A673 (cell line): ENCODE data around the gene PXDN. TPM values are rescaled to one million over a fixed set of nuclear protein-coding genes. Genes with fewer than 3 reads are reported as not detected.

ENCODE experiments used
- BruUV-seq: library from RNA; stranded (reverse); fragments of 400-500 nt; replicated peaks from 2 replicates; lab custom pipeline; 2021; lab: Mats Ljungman, UMichigan
- CTCF ChIA-PET: fragments of 300-600 bp; sonication (Branson Sonifier 250); formaldehyde crosslinking; loops from one replicate; lab custom pipeline; 2022; ENCODE audit warnings: antibody characterized with exemption; lab: Charles Lee
- POLR2A ChIA-PET: fragments of 300-600 bp; sonication (Branson Sonifier 250); formaldehyde crosslinking; loops from one replicate; lab custom pipeline; 2022; ENCODE audit warnings: antibody characterized with exemption; ENCODE audit not compliant: low non-redundant PET; lab: Charles Lee
- DNase-seq: peaks from one replicate; pipeline ENCODE4 v3.0.0-alpha.2; 2015; ENCODE audit warnings: low spot score
- H3K27ac ChIP-seq: fragments of 200-600 bp; sonication (generic); 2 replicates; pipeline ENCODE4 v1.5.1; 2016; ENCODE audit warnings: mixed run types, low read depth, mild to moderate bottlenecking, mixed read lengths, antibody characterized with exemption, low read length; ENCODE audit not compliant: poor library complexity, severe bottlenecking
- H3K27me3 ChIP-seq: fragments of 200-600 bp; sonication (generic); replicated peaks from 2 replicates; pipeline ENCODE4 v1.6.1; 2017; ENCODE audit warnings: mixed run types, low read depth, mild to moderate bottlenecking, mixed read lengths, antibody characterized with exemption, low read length; ENCODE audit not compliant: insufficient read depth, poor library complexity
- H3K36me3 ChIP-seq: fragments of 200-600 bp; sonication (generic); 2 replicates; pipeline ENCODE4 v1.6.1; 2016; ENCODE audit warnings: mixed run types, mild to moderate bottlenecking, mixed read lengths, antibody characterized with exemption, low read length; ENCODE audit not compliant: insufficient read depth, poor library complexity, severe bottlenecking
- H3K4me1 ChIP-seq: fragments of 200-600 bp; sonication (generic); 2 replicates; pipeline ENCODE4 v1.6.1; 2017; ENCODE audit warnings: mixed run types, mild to moderate bottlenecking, mixed read lengths, antibody characterized with exemption, low read length; ENCODE audit not compliant: insufficient read depth, poor library complexity, severe bottlenecking
- H3K4me3 ChIP-seq: fragments of 200-600 bp; sonication (generic); 2 replicates; pipeline ENCODE4 v1.5.1; 2016; ENCODE audit warnings: low read depth, mixed run types, mild to moderate bottlenecking, mixed read lengths, low read length; ENCODE audit not compliant: poor library complexity, severe bottlenecking
- H3K9me3 ChIP-seq: fragments of 200-600 bp; sonication (generic); 2 replicates; pipeline ENCODE4 v1.6.1; 2016; ENCODE audit warnings: mixed run types, low read depth, mild to moderate bottlenecking, mixed read lengths, antibody characterized with exemption, low read length; ENCODE audit not compliant: poor library complexity, severe bottlenecking
- EZH2 ChIP-seq: fragments of 200-600 bp; sonication (generic); IDR thresholded peaks from 2 replicates; pipeline ENCODE4 v1.6.1; 2017; ENCODE audit warnings: borderline replicate concordance, low read depth, mild to moderate bottlenecking, mixed read lengths, antibody characterized with exemption, low read length; ENCODE audit not compliant: poor library complexity, severe bottlenecking
- intact Hi-C: fragments of 100-400 bp; cut with micrococcal nuclease; formaldehyde crosslinking; loops from one replicate; pipeline ENCODE4 v1.10.0; 2022; ENCODE audit not compliant: unreplicated experiment
- total RNA-seq: library from RNA; stranded (reverse); gene quantifications from 2 replicates; pipeline ENCODE4 v1.2.3, GENCODE V29; 2021
- TF ChIP-seq, protein P1 (sequence below): fragments of 300-800, 200-600 bp; sonication (generic); conservative IDR thresholded peaks from 2 replicates; pipeline ENCODE4 v1.5.1; 2017; ENCODE audit warnings: low read depth, mild to moderate bottlenecking, antibody characterized with exemption, low read length, moderate library complexity, mixed read lengths

The PXDN gene
- total RNA-seq, 1 experiment from 2014 or later = 162 TPM

DNA sequence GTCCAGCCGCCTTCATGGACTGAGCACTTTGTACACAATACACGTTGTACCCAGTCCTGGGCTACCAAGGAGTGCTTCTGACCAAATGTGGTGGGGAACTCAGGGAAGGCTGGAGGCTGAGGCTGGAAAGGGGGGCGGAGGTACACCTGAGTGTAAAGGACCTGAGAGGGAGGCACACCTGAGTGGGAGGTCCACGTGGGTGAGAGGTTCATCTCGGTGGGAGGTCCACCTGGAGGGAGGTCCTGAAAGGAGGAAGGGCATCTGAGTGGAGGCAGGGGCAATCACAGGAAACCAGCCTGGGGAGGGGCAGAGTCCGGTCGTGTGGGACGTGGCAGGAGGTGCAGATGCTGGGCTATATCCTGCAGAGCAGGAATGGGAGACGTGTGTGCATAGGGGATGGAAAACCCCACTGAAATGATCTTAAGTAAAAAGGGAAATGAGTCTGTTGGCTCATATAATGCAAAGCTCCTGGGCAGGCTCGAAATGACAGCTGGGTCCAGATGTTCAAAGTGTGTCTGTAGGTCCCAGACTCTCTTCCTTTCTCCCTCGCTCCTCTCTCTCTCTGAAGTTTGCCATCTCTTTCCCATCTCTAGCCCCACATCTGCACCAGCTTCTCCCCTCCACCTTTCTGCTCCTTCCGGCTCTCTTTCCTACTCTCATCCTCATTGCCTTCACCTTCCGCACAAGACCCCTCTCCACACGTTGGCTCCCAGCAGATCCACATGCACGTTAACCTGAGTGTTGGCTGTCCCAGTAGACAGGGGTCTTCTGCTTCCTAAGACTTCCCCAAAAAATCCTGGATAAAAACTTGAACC lies 137.7 kb downstream of the PXDN start:
- TF ChIP-seq, protein P1, sequence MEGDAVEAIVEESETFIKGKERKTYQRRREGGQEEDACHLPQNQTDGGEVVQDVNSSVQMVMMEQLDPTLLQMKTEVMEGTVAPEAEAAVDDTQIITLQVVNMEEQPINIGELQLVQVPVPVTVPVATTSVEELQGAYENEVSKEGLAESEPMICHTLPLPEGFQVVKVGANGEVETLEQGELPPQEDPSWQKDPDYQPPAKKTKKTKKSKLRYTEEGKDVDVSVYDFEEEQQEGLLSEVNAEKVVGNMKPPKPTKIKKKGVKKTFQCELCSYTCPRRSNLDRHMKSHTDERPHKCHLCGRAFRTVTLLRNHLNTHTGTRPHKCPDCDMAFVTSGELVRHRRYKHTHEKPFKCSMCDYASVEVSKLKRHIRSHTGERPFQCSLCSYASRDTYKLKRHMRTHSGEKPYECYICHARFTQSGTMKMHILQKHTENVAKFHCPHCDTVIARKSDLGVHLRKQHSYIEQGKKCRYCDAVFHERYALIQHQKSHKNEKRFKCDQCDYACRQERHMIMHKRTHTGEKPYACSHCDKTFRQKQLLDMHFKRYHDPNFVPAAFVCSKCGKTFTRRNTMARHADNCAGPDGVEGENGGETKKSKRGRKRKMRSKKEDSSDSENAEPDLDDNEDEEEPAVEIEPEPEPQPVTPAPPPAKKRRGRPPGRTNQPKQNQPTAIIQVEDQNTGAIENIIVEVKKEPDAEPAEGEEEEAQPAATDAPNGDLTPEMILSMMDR = no peak
- no peak for TF ChIP-seq EZH2
- Histone ChIP-seq H3K9me3 (no peaks in the 10 kb centered on the region), H3K4me3 (no peak overlapping the region), H3K27ac (no peak overlapping the region), H3K36me3 (no peaks in the 10 kb centered on the region), H3K27me3 (no peaks in the 10 kb centered on the region), H3K4me1 (peaks cover 18% of the 10 kb centered on the region)
- BruUV-seq = no TSS peak
- DNase-seq = no peak
- CTCF ChIA-PET = no interaction called here
- POLR2A ChIA-PET = no interaction called here
- intact Hi-C loops = no loop called here

DNA sequence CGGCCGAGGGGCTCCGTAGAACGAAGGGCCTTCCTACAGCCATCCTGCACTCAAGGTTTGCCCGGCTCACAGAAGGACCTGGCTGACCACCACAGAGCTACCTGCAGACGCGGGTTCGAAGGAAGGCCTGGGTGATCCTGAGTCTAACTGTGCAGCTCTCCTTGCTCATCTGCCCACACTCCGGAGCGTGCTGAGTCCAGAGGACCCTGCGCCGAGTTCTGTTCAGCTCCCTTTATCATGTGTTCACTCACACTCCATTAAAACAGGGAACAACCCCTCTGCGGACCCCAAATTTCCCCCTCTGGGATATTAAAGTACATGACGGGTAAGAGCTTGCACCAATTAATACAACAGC lies 138.3 kb downstream of the PXDN start:
- POLR2A ChIA-PET = no interaction called here
- TF ChIP-seq, protein P1 = no peak
- no peak for TF ChIP-seq EZH2
- no TSS peak for BruUV-seq
- H3K4me1 ChIP-seq = peaks cover 18% of the 10 kb centered on the region
- H3K4me3 ChIP-seq = no peak overlapping the region
- intact Hi-C loops = no loop called here
- H3K36me3 ChIP-seq = no peaks in the 10 kb centered on the region
- no peak for DNase-seq
- no peaks in the 10 kb centered on the region for H3K9me3 ChIP-seq
- no peak overlapping the region for H3K27ac ChIP-seq
- CTCF ChIA-PET = no interaction called here
- no peaks in the 10 kb centered on the region for H3K27me3 ChIP-seq

DNA sequence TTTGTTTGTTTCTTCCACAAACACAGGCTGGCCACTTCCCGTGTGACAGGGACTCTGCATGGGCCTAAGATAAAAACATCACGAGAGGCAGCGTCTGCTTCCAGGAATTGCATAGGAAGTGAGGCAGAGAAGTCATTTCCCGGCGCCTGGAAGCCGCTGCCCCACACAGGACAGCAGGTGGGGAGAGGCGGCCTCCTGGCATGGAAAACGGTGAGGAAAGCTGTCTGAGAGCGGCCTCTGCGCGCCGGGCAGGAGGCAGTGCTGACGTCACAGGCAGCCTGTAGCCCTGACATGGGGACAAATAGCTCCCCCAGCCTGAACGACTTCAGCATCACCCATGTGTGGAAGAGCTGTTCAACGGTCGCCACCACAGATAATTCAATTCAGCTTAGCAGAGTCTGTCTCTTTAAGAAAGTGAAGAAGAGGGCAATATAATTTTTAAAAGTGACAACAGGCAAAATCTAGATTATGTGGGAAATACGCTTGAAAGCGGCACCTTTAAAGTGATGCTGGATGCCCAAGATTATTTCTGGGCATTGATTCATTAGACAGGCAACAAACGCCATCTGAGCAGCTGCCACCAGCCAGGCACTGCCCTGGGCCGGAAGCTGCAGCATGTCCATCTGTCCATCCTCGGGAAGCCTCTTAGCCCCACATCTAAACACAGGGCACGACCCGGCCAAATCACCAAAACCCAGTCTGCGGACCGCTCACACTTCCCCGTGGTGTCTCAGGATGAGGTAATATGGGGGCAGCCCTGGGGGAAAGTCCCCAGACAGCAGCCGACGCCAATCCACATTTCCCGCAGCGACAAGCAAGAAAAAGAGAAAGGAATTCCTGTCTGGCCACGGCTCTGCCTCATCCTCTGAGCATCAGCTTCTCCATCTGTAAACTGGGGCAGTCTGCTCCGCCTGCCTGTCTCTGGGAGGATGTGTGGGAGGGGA lies 138.9 kb downstream of the PXDN start:
- CTCF ChIA-PET = interaction anchor here (0.5 kb wide), 1 partner anchor 57 kb away, joined by 6 read pairs; no protein-coding TSS in a partner anchor
- intact Hi-C loops = no loop called here
- Histone ChIP-seq H3K4me1 (peaks cover 18% of the 10 kb centered on the region), H3K36me3 (no peaks in the 10 kb centered on the region), H3K27ac (no peak overlapping the region), H3K4me3 (no peak overlapping the region), H3K9me3 (no peaks in the 10 kb centered on the region), H3K27me3 (no peaks in the 10 kb centered on the region)
- POLR2A ChIA-PET = no interaction called here
- TF ChIP-seq, protein P1 = no peak
- TF ChIP-seq EZH2 = no peak
- no peak for DNase-seq
- no TSS peak for BruUV-seq
